Peyer's patch (tissue), 4 donors: ENCODE results near the gene KCNJ8. TPM values are rescaled to one million over a fixed set of nuclear protein-coding genes. Genes with fewer than 3 reads are reported as not detected.

Source experiments
- DNase-seq, 3 donors: peaks; one replicate each; pipeline ENCODE4 v3.0.0-alpha.2; 2017 to 2019
- H3K27ac ChIP-seq, 4 donors: fragments of 200-600 bp; sonication (generic); one replicate each; pipeline ENCODE4 v1.5.1; 2016 to 2019
- H3K27me3 ChIP-seq, 2 donors: fragments of 200-600 bp; sonication (generic); one replicate each; pipeline ENCODE4 v1.5.1; 2019
- H3K36me3 ChIP-seq, 3 donors: fragments of 200-600 bp; sonication (generic); one replicate each; pipeline ENCODE4 v1.5.1; 2016 to 2019
- H3K4me1 ChIP-seq, 4 donors: fragments of 200-600 bp; sonication (generic); one replicate each; pipeline ENCODE4 v1.5.1; 2016 to 2019
- H3K4me3 ChIP-seq, 4 donors: fragments of 200-600 bp; sonication (generic); 1 replicate in 3 of 4; 2 replicates in 1 of 4; pipeline ENCODE4 v1.5.1; 2016 to 2019; ENCODE audit warnings: mild to moderate bottlenecking in 1 of 4
- H3K9me3 ChIP-seq, 4 donors: fragments of 200-600 bp; sonication (generic); one replicate each; pipeline ENCODE4 v1.5.1; 2016 to 2019; ENCODE audit warnings: mild to moderate bottlenecking in 1 of 4
- CTCF ChIP-seq, 6 experiments: fragments of 450-650 bp in 4 of 6; fragments of 200-600 bp in 2 of 6; sonication (generic) in 1 of 6; IDR thresholded peaks; one replicate each; pipeline ENCODE4 v1.5.1; 2017 to 2019; ENCODE audit warnings: antibody characterized with exemption in 6 of 6, mild to moderate bottlenecking in 3 of 6, moderate library complexity in 1 of 6
- POLR2A ChIP-seq, 2 donors: fragments of 450-650 bp; IDR thresholded peaks; one replicate each; pipeline ENCODE4 v1.5.1; 2017; ENCODE audit warnings: antibody characterized with exemption in 2 of 2, mild to moderate bottlenecking in 2 of 2, moderate library complexity in 2 of 2
- total RNA-seq, 4 donors: library from RNA; depleted of rRNA; stranded (reverse); fragments of >200 nt; gene quantifications; one replicate each; pipeline ENCODE4 v1.1.0, GENCODE V29; 2016

KCNJ8 gene
- total RNA-seq, 4 donors from 2014 or later = 1.1 to 6.6 (median 3.1) TPM

- H3K27me3 ChIP-seq = no peaks in the 10 kb centered on the region
- no peak overlapping the region for H3K27ac ChIP-seq
- TF ChIP-seq POLR2A (IDR thresholded peaks at IDR 0.05) = no peak
- TF ChIP-seq CTCF (IDR thresholded peaks at IDR 0.05) = no peak
- no peak overlapping the region for H3K4me3 ChIP-seq
- H3K4me1 ChIP-seq = no peaks in the 10 kb centered on the region
- DNase-seq = no peak
- no peaks in the 10 kb centered on the region for H3K9me3 ChIP-seq
- no peaks in the 10 kb centered on the region for H3K36me3 ChIP-seq
These were observed 14.8 kb downstream of the KCNJ8 start for GRCh38 chr12:21759737-21760136.

GRCh38 chr12:21757735-21758134, 16.8 kb downstream of the KCNJ8 start:
- H3K27ac ChIP-seq = no peak overlapping the region
- H3K36me3 ChIP-seq = no peaks in the 10 kb centered on the region
- no peak overlapping the region for H3K4me3 ChIP-seq
- no peak for DNase-seq
- no peak for TF ChIP-seq CTCF (IDR thresholded peaks at IDR 0.05)
- no peak for TF ChIP-seq POLR2A (IDR thresholded peaks at IDR 0.05)
- no peaks in the 10 kb centered on the region for H3K27me3 ChIP-seq
- H3K9me3 ChIP-seq = no peaks in the 10 kb centered on the region
- H3K4me1 ChIP-seq = no peaks in the 10 kb centered on the region

GRCh38 chr12:21756699-21757098, 17.8 kb downstream of the KCNJ8 start:
- no peak overlapping the region for H3K4me3 ChIP-seq
- no peaks in the 10 kb centered on the region for H3K4me1 ChIP-seq
- H3K27me3 ChIP-seq = no peaks in the 10 kb centered on the region
- H3K9me3 ChIP-seq = no peaks in the 10 kb centered on the region
- DNase-seq = no peak
- no peak for TF ChIP-seq CTCF (IDR thresholded peaks at IDR 0.05)
- no peak for TF ChIP-seq POLR2A (IDR thresholded peaks at IDR 0.05)
- H3K27ac ChIP-seq = no peak overlapping the region
- H3K36me3 ChIP-seq = no peaks in the 10 kb centered on the region

- H3K36me3 ChIP-seq = no peaks in the 10 kb centered on the region
- no peak for DNase-seq
- no peaks in the 10 kb centered on the region for H3K4me1 ChIP-seq
- no peak overlapping the region for H3K4me3 ChIP-seq
- H3K27ac ChIP-seq = no peak overlapping the region
- no peaks in the 10 kb centered on the region for H3K27me3 ChIP-seq
- TF ChIP-seq CTCF (IDR thresholded peaks at IDR 0.05) (no peak), POLR2A (IDR thresholded peaks at IDR 0.05) (no peak)
- no peaks in the 10 kb centered on the region for H3K9me3 ChIP-seq
These were observed 23.0 kb downstream of the KCNJ8 start for GRCh38 chr12:21751517-21751916.

- no peaks in the 10 kb centered on the region for H3K4me1 ChIP-seq
- H3K27me3 ChIP-seq = no peaks in the 10 kb centered on the region
- H3K36me3 ChIP-seq = no peaks in the 10 kb centered on the region
- TF ChIP-seq POLR2A (IDR thresholded peaks at IDR 0.05) (no peak), CTCF (IDR thresholded peaks at IDR 0.05) (no peak)
- H3K4me3 ChIP-seq = no peak overlapping the region
- no peaks in the 10 kb centered on the region for H3K9me3 ChIP-seq
- no peak overlapping the region for H3K27ac ChIP-seq
- DNase-seq = no peak
These were observed 29.2 kb downstream of the KCNJ8 start for GRCh38 chr12:21745258-21745657.

- Histone ChIP-seq H3K9me3 (no peaks in the 10 kb centered on the region), H3K4me3 (no peak overlapping the region), H3K27ac (no peak overlapping the region), H3K36me3 (no peaks in the 10 kb centered on the region), H3K27me3 (no peaks in the 10 kb centered on the region), H3K4me1 (no peaks in the 10 kb centered on the region)
- no peak for DNase-seq
- no peak for TF ChIP-seq POLR2A (IDR thresholded peaks at IDR 0.05)
- no peak for TF ChIP-seq CTCF (IDR thresholded peaks at IDR 0.05)
These were observed 43.4 kb downstream of the KCNJ8 start for GRCh38 chr12:21731144-21731543.
